Peyer's patch (tissue), 4 donors: Measurements from ENCODE around the gene R3HDM2. TPM values are rescaled to one million over a fixed set of nuclear protein-coding genes. Genes with fewer than 3 reads are reported as not detected.

Experiments used
- DNase-seq, 3 donors: peaks; one replicate each; pipeline ENCODE4 v3.0.0-alpha.2; 2017 to 2019
- H3K27ac ChIP-seq, 4 donors: fragments of 200-600 bp; sonication (generic); one replicate each; pipeline ENCODE4 v1.5.1; 2016 to 2019
- H3K27me3 ChIP-seq, 2 donors: fragments of 200-600 bp; sonication (generic); one replicate each; pipeline ENCODE4 v1.5.1; 2019
- H3K36me3 ChIP-seq, 3 donors: fragments of 200-600 bp; sonication (generic); one replicate each; pipeline ENCODE4 v1.5.1; 2016 to 2019
- H3K4me1 ChIP-seq, 4 donors: fragments of 200-600 bp; sonication (generic); one replicate each; pipeline ENCODE4 v1.5.1; 2016 to 2019
- H3K4me3 ChIP-seq, 4 donors: fragments of 200-600 bp; sonication (generic); 1 replicate in 3 of 4; 2 replicates in 1 of 4; pipeline ENCODE4 v1.5.1; 2016 to 2019; ENCODE audit warnings: mild to moderate bottlenecking in 1 of 4
- H3K9me3 ChIP-seq, 4 donors: fragments of 200-600 bp; sonication (generic); one replicate each; pipeline ENCODE4 v1.5.1; 2016 to 2019; ENCODE audit warnings: mild to moderate bottlenecking in 1 of 4
- POLR2A ChIP-seq, 2 donors: fragments of 450-650 bp; IDR thresholded peaks; one replicate each; pipeline ENCODE4 v1.5.1; 2017; ENCODE audit warnings: antibody characterized with exemption in 2 of 2, mild to moderate bottlenecking in 2 of 2, moderate library complexity in 2 of 2
- total RNA-seq, 4 donors: library from RNA; depleted of rRNA; stranded (reverse); fragments of >200 nt; gene quantifications; one replicate each; pipeline ENCODE4 v1.1.0, GENCODE V29; 2016
- TF ChIP-seq, protein P1 (sequence below), 6 experiments: fragments of 450-650 bp in 4 of 6; fragments of 200-600 bp in 2 of 6; sonication (generic) in 1 of 6; IDR thresholded peaks; one replicate each; pipeline ENCODE4 v1.5.1; 2017 to 2019; ENCODE audit warnings: antibody characterized with exemption in 6 of 6, mild to moderate bottlenecking in 3 of 6, moderate library complexity in 1 of 6

R3HDM2 gene
- total RNA-seq, 4 donors from 2014 or later = 23.1 to 145 (median 54.8) TPM

DNA sequence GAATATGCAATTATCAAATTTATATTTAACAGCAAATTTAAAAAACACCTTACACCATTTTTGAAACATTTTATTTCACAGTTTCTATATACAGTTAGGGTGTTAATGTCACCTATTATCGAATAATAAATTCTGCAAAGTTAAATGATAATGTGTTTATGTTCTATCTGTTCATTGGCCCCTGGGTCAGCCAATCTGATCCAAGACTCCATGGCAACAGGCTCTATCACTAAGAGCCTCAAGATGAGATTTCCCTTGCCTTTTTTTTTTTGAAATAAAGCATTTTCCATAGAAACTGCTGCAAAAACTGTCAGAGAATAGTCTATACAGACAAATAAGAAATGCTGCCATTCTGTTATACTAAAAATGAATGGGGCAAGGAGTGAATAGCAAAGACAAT, 96.6 kb downstream of the R3HDM2 start:
- DNase-seq = no peak
- Histone ChIP-seq H3K27me3 (no peaks in the 10 kb centered on the region), H3K27ac (no peak overlapping the region), H3K4me1 (no peaks in the 10 kb centered on the region), H3K4me3 (no peak overlapping the region), H3K36me3 (peaks cover 0 to 8% (median 0%) of the 10 kb centered on the region in 3 donors), H3K9me3 (no peaks in the 10 kb centered on the region)
- no peak for TF ChIP-seq POLR2A (IDR thresholded peaks at IDR 0.05)
- TF ChIP-seq, protein P1, sequence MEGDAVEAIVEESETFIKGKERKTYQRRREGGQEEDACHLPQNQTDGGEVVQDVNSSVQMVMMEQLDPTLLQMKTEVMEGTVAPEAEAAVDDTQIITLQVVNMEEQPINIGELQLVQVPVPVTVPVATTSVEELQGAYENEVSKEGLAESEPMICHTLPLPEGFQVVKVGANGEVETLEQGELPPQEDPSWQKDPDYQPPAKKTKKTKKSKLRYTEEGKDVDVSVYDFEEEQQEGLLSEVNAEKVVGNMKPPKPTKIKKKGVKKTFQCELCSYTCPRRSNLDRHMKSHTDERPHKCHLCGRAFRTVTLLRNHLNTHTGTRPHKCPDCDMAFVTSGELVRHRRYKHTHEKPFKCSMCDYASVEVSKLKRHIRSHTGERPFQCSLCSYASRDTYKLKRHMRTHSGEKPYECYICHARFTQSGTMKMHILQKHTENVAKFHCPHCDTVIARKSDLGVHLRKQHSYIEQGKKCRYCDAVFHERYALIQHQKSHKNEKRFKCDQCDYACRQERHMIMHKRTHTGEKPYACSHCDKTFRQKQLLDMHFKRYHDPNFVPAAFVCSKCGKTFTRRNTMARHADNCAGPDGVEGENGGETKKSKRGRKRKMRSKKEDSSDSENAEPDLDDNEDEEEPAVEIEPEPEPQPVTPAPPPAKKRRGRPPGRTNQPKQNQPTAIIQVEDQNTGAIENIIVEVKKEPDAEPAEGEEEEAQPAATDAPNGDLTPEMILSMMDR (IDR thresholded peaks at IDR 0.05) = no peak

DNA sequence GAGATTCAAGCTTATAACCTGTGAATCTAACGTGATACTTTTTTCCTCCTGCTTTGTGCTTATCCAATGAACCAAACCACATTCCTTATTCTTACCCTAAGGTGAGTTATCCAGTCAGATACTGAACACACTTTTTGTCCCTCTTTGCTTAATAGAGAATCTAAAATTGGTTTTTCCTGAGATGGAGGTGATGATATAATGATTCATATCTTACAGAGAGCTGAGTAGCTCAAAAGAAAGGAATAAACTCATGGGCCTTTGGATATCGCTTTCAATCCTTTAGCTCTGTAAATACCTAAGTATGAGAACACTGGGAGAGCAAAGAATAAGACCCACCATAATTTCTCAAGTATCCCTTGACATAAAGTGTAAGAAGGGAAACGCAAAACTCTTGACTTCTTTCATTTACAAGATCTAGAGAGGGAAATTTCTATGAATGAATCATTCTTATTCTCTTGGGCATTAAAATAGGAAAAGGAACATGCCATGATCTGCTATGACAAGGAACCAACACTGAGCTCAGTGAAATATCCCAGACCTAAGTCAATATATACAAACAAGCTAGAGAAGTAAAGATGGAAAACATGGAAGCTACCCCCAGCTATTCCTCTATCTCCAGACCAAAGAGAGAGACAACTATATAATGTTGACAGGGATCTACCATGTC, 98.1 kb downstream of the R3HDM2 start:
- no peak for DNase-seq

DNA sequence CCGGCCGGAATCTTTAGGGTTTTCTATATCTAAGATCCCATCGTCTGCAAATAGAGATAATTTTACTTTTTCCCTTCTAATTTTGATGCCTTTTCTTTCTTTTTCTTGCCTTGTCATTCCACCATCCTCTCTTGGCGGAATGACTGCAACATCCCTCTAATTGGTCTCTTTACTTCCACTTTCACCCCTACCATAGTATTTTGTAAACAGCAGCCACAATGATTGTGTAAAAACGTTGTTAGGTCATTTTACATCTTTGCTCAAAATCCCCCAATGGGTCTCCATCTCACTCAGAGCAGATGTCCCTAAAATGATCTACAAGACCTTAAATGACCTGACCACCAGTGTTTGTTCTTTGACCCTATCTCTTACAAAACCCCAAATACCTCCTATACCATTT, 99.9 kb downstream of the R3HDM2 start:
- no peaks in the 10 kb centered on the region for H3K4me1 ChIP-seq
- peaks cover 0 to 9% (median 0%) of the 10 kb centered on the region in 3 donors for H3K36me3 ChIP-seq
- no peaks in the 10 kb centered on the region for H3K27me3 ChIP-seq
- TF ChIP-seq POLR2A (IDR thresholded peaks at IDR 0.05) = no peak
- TF ChIP-seq, protein P1 (IDR thresholded peaks at IDR 0.05) = no peak
- no peak overlapping the region for H3K27ac ChIP-seq
- no peaks in the 10 kb centered on the region for H3K9me3 ChIP-seq
- H3K4me3 ChIP-seq = no peak overlapping the region
- DNase-seq = no peak

More for the DNA sequence above, 98.1 kb downstream of the R3HDM2 start:
- no peaks in the 10 kb centered on the region for H3K4me1 ChIP-seq
- TF ChIP-seq, protein P1 (IDR thresholded peaks at IDR 0.05) = no peak
- TF ChIP-seq POLR2A (IDR thresholded peaks at IDR 0.05) = no peak
- H3K27ac ChIP-seq = no peak overlapping the region
- no peaks in the 10 kb centered on the region for H3K9me3 ChIP-seq
- H3K36me3 ChIP-seq = peaks cover 0 to 4% (median 0%) of the 10 kb centered on the region in 3 donors
- H3K4me3 ChIP-seq = no peak overlapping the region
- H3K27me3 ChIP-seq = no peaks in the 10 kb centered on the region

DNA sequence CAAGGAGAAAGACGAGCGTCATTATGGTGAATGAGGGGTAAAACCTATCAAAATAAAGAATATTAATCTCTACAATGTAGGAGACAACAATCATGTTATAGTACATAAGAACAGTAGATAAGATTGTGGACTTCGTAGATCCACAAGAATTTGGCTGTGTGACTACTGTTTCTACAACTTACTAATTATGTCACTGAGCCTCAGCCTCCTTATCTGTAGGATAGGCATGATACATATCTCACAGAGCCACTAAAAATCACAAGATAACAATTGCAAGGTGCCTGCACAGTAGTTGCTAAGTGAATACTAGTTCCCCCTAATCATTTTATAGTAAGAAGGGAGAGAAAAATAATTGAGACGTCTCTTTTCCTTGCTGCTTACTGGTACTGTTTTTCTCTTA, 101.6 kb downstream of the R3HDM2 start:
- H3K36me3 ChIP-seq = peaks cover 0 to 9% (median 0%) of the 10 kb centered on the region in 3 donors
- no peaks in the 10 kb centered on the region for H3K4me1 ChIP-seq
- H3K9me3 ChIP-seq = no peaks in the 10 kb centered on the region
- no peak overlapping the region for H3K4me3 ChIP-seq
- no peak overlapping the region for H3K27ac ChIP-seq
- H3K27me3 ChIP-seq = no peaks in the 10 kb centered on the region
- TF ChIP-seq, protein P1 (IDR thresholded peaks at IDR 0.05) = no peak
- no peak for TF ChIP-seq POLR2A (IDR thresholded peaks at IDR 0.05)
- DNase-seq = no peak

DNA sequence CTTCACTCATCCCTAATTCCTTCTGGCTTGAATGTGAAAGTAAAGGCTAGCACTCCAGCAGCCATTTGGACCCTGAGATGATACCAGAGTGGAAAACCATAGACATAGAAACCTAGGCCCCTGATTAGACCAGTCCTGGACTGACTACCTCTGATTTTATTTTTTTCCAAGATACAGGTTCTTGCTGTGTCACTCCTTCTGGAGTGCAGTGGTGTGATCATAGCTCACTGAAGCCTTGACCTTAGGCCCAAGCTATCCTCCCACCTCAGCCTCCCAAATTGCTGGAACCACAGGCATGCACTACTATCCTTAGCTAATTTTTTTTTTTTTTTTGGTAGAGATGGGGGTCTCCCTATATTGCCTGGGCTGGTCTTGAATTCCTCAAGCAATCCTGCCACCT, 105.4 kb downstream of the R3HDM2 start:
- Histone ChIP-seq H3K36me3 (peaks cover 0 to 5% (median 0%) of the 10 kb centered on the region in 3 donors), H3K4me3 (no peak overlapping the region), H3K9me3 (no peaks in the 10 kb centered on the region), H3K27me3 (no peaks in the 10 kb centered on the region), H3K4me1 (no peaks in the 10 kb centered on the region), H3K27ac (no peak overlapping the region)
- DNase-seq = no peak
- TF ChIP-seq POLR2A (IDR thresholded peaks at IDR 0.05) = no peak
- TF ChIP-seq, protein P1 (IDR thresholded peaks at IDR 0.05) = no peak
